HEK293 (cell line): Measurements from ENCODE around the gene EIF2A.

ENCODE experiments used
- ATF2 ChIP-seq: fragments of 450-650 bp; formaldehyde crosslinking; IDR thresholded peaks from 2 replicates; pipeline ENCODE4 v1.5.1; 2016; ENCODE audit warnings: missing biosample characterization, missing genetic modification characterization, low read depth
- YY1 ChIP-seq: fragments of 450-650 bp; formaldehyde crosslinking; IDR thresholded peaks from 2 replicates; pipeline ENCODE4 v1.5.1; 2018; ENCODE audit warnings: missing biosample characterization, missing genetic modification characterization
- ZBTB6 ChIP-seq: fragments of 450-650 bp; formaldehyde crosslinking; IDR thresholded peaks from 2 replicates; pipeline ENCODE4 v1.5.1; 2017; ENCODE audit warnings: missing biosample characterization, missing genetic modification characterization
- ZBTB8A ChIP-seq: fragments of 450-650 bp; formaldehyde crosslinking; IDR thresholded peaks from 2 replicates; pipeline ENCODE4 v1.5.1; 2016; ENCODE audit warnings: missing biosample characterization, missing genetic modification characterization
- ZFHX2 ChIP-seq: fragments of 450-650 bp; formaldehyde crosslinking; conservative IDR thresholded peaks from 2 replicates; pipeline ENCODE4 v1.5.1; 2016; ENCODE audit warnings: missing biosample characterization, missing genetic modification characterization
- ZIC2 ChIP-seq: fragments of 450-650 bp; formaldehyde crosslinking; IDR thresholded peaks from 2 replicates; pipeline ENCODE4 v1.5.1; 2016; ENCODE audit warnings: missing biosample characterization, missing genetic modification characterization
- ZNF274 ChIP-seq, 2 experiments: fragments of 200-500 bp in 1 of 2; fragments of 450-650 bp in 1 of 2; sonication (Bioruptor generic) in 1 of 2; formaldehyde crosslinking in 1 of 2; IDR thresholded peaks; 2 replicates each; pipeline versions ENCODE4 v1.5.1 to v1.6.1; 2014 to 2016; ENCODE audit warnings: borderline replicate concordance in 1 of 2, inconsistent platforms in 1 of 2, low read length in 1 of 2, missing biosample characterization in 1 of 2, missing genetic modification characterization in 1 of 2
- ZNF585B ChIP-seq: fragments of 450-650 bp; formaldehyde crosslinking; IDR thresholded peaks from 2 replicates; pipeline ENCODE4 v1.5.1; 2016; ENCODE audit warnings: missing biosample characterization, missing genetic modification characterization
- ZNF677 ChIP-seq: fragments of 450-650 bp; IDR thresholded peaks from 2 replicates; pipeline ENCODE4 v1.5.0; 2018; ENCODE audit warnings: missing biosample characterization, mild to moderate bottlenecking, missing genetic modification characterization, moderate library complexity
- ZSCAN30 ChIP-seq: fragments of 450-650 bp; IDR thresholded peaks from 2 replicates; pipeline ENCODE4 v1.5.1; 2018; ENCODE audit warnings: missing biosample characterization, mild to moderate bottlenecking, missing genetic modification characterization, moderate library complexity
- TF ChIP-seq, protein P1 (sequence below): fragments of 450-650 bp; formaldehyde crosslinking; IDR thresholded peaks from 2 replicates; pipeline ENCODE4 v1.5.1; 2017; ENCODE audit warnings: missing biosample characterization, missing genetic modification characterization
- TF ChIP-seq, protein P2 (sequence below): fragments of 450-650 bp; formaldehyde crosslinking; IDR thresholded peaks from 2 replicates; pipeline ENCODE4 v1.5.1; 2016; ENCODE audit warnings: missing biosample characterization, missing genetic modification characterization
- TF ChIP-seq, protein P3 (sequence below): fragments of 450-650 bp; formaldehyde crosslinking; IDR thresholded peaks from 2 replicates; pipeline ENCODE4 v1.5.1; 2016; ENCODE audit warnings: missing biosample characterization, missing genetic modification characterization

DNA sequence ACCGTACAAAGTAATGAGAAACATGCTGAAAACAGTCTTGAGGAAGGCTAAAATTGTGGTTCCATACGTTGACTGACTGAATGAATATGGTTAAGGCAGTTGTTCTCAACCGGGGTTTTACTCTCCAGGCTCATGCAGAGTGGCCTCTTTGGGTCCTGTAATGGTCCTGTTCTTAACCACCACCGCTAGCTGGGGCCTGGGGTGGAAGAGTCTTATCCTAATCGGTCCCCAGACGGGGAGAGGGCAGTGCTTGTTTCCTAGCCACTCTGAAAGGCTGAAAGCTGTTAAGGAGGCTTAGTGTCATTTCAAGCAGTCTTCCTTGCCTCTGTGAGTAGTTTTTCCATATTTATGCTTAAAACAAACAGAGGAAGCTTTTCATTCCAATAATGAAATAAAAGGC, 88.5 kb downstream of the EIF2A start:
- TF ChIP-seq, protein P1, sequence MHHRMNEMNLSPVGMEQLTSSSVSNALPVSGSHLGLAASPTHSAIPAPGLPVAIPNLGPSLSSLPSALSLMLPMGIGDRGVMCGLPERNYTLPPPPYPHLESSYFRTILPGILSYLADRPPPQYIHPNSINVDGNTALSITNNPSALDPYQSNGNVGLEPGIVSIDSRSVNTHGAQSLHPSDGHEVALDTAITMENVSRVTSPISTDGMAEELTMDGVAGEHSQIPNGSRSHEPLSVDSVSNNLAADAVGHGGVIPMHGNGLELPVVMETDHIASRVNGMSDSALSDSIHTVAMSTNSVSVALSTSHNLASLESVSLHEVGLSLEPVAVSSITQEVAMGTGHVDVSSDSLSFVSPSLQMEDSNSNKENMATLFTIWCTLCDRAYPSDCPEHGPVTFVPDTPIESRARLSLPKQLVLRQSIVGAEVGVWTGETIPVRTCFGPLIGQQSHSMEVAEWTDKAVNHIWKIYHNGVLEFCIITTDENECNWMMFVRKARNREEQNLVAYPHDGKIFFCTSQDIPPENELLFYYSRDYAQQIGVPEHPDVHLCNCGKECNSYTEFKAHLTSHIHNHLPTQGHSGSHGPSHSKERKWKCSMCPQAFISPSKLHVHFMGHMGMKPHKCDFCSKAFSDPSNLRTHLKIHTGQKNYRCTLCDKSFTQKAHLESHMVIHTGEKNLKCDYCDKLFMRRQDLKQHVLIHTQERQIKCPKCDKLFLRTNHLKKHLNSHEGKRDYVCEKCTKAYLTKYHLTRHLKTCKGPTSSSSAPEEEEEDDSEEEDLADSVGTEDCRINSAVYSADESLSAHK (tag by site-specific recombination): no peak
- TF ChIP-seq, protein P2, sequence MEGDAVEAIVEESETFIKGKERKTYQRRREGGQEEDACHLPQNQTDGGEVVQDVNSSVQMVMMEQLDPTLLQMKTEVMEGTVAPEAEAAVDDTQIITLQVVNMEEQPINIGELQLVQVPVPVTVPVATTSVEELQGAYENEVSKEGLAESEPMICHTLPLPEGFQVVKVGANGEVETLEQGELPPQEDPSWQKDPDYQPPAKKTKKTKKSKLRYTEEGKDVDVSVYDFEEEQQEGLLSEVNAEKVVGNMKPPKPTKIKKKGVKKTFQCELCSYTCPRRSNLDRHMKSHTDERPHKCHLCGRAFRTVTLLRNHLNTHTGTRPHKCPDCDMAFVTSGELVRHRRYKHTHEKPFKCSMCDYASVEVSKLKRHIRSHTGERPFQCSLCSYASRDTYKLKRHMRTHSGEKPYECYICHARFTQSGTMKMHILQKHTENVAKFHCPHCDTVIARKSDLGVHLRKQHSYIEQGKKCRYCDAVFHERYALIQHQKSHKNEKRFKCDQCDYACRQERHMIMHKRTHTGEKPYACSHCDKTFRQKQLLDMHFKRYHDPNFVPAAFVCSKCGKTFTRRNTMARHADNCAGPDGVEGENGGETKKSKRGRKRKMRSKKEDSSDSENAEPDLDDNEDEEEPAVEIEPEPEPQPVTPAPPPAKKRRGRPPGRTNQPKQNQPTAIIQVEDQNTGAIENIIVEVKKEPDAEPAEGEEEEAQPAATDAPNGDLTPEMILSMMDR (tag by site-specific recombination): no peak
- TF ChIP-seq ZIC2 (tag by site-specific recombination) (no peak), ZNF585B (tag by site-specific recombination) (no peak), ZNF677 (tag by site-specific recombination) (no peak), ZSCAN30 (tag by site-specific recombination) (no peak), ATF2 (no peak), YY1 (no peak), ZBTB8A (tag by site-specific recombination) (no peak), ZFHX2 (no peak), ZNF274 (IDR thresholded peaks at IDR 0.05; ENCODE audit: low read length) (no peak), ZNF274 (tag by site-specific recombination; IDR thresholded peaks at IDR 0.05; ENCODE audit: borderline replicate concordance) (no peak), ZBTB6 (tag by site-specific recombination) (no peak)
- TF ChIP-seq, protein P3, sequence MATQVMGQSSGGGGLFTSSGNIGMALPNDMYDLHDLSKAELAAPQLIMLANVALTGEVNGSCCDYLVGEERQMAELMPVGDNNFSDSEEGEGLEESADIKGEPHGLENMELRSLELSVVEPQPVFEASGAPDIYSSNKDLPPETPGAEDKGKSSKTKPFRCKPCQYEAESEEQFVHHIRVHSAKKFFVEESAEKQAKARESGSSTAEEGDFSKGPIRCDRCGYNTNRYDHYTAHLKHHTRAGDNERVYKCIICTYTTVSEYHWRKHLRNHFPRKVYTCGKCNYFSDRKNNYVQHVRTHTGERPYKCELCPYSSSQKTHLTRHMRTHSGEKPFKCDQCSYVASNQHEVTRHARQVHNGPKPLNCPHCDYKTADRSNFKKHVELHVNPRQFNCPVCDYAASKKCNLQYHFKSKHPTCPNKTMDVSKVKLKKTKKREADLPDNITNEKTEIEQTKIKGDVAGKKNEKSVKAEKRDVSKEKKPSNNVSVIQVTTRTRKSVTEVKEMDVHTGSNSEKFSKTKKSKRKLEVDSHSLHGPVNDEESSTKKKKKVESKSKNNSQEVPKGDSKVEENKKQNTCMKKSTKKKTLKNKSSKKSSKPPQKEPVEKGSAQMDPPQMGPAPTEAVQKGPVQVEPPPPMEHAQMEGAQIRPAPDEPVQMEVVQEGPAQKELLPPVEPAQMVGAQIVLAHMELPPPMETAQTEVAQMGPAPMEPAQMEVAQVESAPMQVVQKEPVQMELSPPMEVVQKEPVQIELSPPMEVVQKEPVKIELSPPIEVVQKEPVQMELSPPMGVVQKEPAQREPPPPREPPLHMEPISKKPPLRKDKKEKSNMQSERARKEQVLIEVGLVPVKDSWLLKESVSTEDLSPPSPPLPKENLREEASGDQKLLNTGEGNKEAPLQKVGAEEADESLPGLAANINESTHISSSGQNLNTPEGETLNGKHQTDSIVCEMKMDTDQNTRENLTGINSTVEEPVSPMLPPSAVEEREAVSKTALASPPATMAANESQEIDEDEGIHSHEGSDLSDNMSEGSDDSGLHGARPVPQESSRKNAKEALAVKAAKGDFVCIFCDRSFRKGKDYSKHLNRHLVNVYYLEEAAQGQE: no peak
